22Rv1 (cell line): ENCODE data around the gene CFAP410.

ENCODE experiments used
- ZFX ChIP-seq: fragments of 450-650 bp; IDR thresholded peaks from 2 replicates; pipeline ENCODE4 v1.6.1; 2017; ENCODE audit warnings: antibody characterized with exemption, borderline replicate concordance
- TF ChIP-seq, protein P1 (sequence below): fragments of 450-650 bp; IDR thresholded peaks from 2 replicates; pipeline ENCODE4 v1.5.1; 2017; ENCODE audit warnings: mild to moderate bottlenecking

DNA sequence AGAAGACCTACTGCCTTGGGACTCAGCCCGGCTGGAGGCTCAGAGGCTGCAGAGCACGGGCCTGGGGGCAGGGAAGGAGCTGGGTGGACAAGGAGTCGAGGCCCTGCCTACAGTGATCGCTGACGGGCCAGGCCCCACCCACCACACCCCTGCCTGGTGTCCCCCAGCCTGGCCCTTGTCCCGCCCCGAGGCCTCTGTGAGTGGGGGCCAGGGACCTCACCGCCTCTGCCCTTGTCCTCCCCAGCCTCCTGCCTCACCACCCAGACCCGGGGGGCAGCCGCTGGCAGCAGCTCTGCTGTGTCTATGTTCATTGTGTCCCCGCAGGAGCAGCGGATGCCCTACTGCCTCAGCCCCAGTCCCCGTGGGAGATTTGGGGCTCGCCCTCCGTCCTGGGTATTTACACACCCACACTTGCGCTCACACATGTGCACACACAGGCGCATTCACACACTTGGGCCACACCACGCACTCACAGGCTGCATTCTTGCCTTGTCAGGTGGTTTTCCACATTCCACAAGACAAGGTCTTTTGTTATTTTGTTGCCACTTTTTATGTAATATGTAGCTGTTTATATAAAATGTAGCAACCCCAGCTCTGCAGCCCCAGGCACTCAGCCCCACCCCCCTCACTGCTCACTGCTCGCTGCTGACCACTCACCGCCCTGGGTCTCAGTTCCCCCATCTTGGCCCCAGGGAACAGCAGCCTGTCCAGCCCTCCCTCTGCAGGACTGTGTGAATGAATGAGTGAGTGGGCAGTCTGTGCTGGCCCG, 32.1 kb downstream of the CFAP410 start:
- TF ChIP-seq, protein P1, sequence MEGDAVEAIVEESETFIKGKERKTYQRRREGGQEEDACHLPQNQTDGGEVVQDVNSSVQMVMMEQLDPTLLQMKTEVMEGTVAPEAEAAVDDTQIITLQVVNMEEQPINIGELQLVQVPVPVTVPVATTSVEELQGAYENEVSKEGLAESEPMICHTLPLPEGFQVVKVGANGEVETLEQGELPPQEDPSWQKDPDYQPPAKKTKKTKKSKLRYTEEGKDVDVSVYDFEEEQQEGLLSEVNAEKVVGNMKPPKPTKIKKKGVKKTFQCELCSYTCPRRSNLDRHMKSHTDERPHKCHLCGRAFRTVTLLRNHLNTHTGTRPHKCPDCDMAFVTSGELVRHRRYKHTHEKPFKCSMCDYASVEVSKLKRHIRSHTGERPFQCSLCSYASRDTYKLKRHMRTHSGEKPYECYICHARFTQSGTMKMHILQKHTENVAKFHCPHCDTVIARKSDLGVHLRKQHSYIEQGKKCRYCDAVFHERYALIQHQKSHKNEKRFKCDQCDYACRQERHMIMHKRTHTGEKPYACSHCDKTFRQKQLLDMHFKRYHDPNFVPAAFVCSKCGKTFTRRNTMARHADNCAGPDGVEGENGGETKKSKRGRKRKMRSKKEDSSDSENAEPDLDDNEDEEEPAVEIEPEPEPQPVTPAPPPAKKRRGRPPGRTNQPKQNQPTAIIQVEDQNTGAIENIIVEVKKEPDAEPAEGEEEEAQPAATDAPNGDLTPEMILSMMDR = no peak
- TF ChIP-seq ZFX = no peak
